ENCODE measurements around the gene CEP131.

Gene CEP131

DNA sequence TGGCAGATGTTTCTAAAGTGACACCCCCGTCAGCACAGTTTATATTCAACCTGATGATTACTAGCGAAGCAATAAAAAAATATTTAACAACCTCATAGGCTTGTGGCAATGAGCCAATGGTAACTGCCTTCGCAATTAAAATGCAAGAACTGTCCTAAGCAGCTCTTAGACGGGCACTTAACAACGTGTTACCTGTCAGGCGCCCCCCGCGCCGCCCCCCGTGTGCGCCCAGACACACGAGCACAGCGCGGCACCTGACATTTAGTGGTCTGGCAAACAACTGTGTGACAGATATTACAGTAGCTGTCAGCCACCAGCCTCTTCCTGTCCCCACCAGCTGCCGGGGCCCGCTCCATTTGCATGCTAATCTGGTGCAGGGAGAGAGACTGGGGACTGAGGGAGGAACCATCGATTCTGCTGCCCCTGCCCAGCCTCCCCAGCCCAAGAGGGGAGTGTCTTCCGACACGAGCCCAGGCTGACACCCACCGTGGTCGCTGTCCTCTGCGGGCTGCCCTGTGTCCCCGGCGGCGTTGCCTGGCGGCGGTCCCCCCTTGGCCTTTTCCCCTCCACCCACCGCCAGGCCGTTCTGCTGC lies 29.0 kb upstream of the CEP131 start:
- DNase-seq (ENCODE audit: low spot score), result peak; percentile 49

DNA sequence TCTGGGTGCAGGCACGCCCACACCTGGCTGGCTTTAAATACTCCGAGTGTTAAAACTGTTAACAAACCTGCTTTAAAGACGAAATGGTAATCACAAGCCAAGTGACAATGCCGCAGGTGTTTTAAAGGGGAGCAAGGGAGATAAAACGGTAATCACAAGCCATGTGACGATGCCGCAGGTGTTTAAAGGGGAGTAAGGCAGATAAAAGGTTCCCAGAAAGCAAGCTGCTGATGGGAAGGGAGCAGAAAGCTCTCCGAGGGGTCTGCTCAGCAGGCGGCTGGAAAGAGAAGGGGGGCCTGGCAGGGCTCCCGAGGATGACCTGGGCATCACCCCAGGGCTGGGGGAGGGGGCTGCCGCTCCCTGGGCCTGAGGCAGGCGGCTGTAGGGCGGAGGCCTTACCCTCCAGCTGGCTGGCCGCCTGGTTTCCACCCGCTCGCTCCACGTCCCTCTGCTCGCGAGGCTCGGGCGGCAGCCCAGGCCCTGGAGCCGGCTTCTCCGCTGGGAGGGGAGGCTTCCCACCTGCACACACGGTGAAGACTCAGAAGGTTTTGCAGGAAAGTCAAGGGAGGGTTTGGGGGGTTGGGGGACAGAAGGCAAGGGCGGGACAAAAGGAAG lies 28.4 kb upstream of the CEP131 start:
- DNase-seq (ENCODE audit: low spot score), result peak; percentile 21

DNA sequence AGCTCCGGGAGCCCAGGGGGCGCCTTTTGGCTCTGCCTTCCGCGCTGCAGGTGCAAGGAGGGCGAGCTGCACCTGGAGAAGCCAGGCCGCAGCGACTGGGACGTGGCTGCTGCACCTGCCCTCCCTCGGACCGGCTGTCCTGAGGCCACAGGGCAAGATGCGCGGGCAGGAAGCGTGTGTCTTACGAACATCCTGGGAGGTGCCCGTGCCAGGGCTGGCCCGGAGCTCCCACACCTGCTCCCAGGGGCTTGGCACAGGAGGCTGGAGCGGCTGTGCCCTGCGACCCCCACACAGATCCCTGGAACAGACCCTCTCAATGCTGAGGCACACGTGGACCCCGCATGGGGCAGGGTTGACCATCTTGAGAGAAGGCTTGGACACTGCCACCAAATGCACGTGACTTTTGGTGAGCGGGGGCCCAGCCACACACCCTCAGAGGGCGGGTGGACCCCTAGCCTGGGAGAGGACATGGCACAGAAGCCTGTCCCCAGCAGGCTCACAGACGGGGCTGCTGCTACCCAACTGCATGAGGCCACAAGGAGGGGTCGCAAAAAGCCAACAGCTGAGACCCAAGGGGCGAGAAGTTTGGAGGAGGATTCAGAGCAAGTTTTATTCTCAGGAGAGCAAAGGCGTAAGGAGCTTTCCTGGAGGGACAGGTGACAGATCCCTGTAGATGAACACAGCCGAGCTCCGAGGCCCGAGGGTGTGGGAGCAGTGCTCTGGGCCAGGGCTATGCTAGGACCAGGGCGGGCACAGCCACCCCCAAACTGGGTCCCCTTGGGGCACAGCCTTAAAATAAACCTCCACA lies 27.7 kb upstream of the CEP131 start:
- DNase-seq (ENCODE audit: low spot score), result no peak

DNA sequence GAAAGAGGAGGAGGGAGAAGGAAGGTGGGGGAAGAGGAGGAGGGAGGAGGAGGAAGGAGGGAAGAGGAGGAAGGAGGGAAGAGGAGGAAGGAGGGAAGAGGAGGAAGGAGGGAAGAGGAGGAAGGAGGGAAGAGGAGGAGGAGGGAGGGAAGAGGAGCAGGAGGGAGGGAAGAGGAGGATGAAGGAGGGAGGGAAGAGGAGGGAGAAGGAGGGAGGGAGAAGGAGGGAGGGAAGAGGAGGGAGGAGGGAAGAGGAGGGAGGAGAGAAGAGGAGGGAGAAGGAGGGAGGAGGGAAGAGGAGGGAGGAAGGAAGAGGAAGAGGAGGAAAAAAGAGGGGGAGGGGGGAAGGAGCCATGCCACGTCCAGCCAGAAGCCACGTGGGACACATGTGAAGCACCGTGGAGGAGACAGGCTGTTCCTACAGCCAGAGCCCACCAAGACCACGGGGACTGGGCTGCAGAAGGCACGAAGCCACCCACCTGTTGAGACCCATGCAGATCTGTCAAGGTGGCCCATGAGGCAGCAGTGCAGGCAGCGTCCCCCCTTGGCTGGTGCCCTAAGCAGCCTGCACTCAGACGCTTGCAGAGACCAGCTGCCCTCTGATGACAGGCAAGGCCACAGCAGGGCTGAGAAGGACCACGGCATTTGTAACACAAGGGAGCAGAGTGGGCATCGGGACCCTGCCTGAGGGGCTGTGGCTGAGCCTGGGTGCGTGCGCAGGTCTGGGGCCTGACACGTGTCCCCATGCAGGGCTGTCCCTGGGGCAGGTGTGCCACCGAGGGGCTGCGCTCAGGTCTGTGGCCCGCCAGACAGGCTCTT lies 26.7 kb upstream of the CEP131 start:
- no peak for DNase-seq (ENCODE audit: low spot score)

DNA sequence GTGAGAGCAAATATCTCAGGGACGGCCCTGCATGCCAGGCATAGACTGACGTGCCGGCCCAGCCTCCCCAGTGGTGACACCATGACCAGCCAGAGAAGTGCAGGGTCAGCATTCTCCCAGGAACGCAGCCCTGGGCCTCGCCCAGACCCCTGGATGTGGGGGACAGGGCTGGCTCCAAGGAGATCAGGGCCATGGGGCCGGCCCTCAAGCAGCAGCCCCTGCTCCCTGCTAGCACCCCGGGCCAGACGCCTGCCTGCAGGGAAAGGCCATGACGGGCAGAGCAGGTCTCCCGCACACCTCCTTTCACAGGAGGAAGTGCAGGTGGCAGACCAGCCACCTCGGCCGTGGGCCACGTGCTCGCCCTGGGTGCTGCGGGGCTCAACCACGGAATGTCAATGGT lies 25.9 kb upstream of the CEP131 start:
- DNase-seq (ENCODE audit: low spot score), result no peak

DNA sequence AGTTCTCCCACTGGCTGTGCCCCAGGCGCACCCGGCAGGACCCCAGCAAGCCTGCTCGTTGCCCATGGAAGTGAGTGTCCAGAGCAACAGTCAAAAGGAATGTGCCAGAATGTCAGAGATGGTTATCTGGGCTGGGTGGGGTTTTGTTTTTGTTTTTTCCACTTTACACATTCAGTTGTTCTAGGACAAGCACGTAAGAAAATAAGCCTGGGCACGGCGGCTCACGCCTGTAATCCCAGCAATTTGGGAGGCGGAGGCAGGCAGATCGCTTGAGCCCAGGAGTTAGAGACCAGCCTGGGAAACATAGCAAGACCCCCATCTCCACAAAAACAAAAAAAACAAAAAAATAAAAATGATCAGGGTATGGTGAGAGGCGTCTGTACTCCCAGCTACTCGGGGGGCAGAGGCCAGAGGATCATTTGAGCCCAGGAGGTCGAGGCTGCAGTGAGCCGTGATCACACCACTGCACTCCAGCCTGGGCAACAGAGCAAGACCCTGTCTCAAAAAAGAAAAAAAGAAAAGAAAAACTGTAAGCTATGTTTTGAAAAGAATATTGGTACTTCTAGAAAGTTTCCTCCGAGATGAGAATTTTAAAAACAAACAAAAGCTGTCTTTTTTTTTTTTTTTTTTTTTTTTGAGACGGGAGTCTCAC lies 24.7 kb upstream of the CEP131 start:
- DNase-seq (ENCODE audit: low spot score), result no peak

DNA sequence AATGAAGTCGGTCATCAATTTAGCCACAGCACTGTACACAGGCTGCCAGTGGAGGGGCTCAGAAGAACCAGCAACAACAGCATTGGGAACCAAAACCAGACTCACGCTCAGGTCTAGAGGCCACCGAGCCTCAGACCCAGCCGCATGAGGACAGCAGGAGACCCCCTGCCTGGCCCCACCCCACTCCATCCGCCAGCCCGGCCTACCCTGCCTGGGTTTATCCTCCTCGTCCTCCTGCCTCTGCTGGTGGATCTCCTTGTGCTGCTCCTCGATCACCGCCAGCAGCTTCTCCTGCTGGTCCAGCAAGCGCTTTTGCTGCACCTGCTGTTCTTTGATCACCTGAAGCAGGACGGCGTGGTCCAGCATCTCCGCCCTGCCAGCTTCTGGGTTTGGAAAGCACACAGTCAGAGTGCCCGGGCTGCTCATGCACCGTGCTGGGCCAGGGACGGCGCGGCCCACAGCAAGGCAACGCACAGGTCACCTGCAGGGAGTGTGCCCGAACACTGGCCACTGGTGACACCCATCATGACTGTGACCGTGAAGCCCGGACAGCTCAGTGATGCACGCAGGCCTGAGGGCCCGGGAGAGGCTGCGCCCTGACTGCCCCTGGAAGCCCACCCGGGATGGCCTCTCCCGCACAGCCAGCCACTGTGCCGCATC lies 24.0 kb upstream of the CEP131 start:
- DNase-seq (ENCODE audit: low spot score), result no peak

DNA sequence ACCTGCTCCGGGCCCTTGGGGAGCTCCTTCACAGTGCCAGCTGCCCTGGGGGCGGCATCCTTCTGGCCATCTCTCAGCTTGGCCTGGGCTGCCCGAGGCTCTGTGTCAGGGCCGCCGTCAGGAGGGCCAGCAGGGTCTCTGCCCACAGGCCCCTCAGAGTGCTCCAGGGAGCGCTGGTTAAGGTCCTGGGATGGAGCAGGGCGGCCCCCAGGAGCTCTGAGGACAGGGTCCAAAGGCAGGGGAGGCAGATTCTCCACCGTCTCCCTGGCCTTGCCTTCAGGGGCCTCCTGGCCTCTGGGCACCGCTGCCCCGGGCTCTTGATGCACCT lies 23.5 kb upstream of the CEP131 start:
- DNase-seq (ENCODE audit: low spot score), result no peak

DNA sequence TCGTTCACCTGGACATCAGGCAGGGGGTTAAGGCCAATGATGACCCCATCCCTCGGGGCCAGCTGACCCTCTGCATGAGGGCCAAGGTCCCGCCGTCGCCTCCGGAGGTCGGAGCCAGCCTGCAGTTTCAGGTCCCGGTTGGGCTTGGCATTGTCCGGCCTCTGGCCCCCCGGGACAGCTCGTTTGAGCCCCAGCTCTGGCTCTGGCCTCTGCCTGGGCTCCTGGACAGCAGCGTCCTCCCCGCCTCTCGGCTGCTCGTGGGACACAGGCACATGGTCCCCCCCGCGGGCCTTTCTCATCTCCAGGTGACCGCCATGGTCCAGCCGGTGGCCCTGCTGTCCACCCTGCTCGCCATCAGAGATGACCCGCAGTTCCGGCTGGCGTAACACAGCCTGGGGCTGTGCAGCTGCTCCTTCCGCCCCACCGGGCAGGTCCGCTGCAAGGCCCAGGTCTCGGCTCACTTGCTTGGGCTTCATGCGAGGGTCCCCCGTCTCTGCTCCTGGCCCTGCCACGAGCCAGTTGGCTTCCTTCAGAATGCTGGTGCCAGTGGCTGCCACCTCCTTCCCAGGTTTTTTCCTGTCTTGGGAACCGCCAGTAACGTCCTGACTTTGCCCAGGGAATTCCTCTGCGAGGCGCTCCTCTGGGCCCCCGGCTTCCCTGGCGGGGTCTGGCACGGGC lies 23.0 kb upstream of the CEP131 start:
- DNase-seq (ENCODE audit: low spot score), result no peak

DNA sequence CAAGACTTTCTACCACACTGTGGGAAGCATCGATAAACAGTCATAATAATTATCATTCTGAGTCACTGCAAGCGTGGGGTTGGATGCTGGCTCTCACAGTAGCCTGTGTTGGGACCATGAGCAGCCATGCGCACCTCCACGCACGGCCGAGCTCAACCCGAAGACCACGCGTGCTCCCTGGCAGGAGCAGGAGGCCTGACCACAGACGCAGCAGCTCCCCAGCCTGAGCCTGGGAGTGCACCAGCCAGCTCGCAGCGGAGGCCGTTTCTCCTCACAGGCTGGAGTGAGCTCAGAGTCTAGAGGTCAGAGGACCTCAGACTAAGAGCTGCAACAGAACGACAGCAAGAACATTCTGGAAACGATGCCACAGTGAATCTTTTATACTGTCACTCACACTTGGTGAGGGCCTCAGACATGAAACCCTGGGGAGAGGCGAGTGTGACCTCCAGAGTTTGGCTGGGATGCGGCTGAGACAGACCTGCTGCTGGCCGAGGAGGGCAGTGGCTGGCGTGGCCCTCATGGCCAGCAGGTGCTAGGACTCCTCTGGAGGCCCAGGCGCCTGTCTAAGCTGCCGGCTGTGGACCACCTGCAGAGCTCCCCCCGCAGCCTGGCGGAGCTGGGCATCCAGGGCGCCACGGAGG lies 22.4 kb upstream of the CEP131 start:
- DNase-seq (ENCODE audit: low spot score), result no peak

DNA sequence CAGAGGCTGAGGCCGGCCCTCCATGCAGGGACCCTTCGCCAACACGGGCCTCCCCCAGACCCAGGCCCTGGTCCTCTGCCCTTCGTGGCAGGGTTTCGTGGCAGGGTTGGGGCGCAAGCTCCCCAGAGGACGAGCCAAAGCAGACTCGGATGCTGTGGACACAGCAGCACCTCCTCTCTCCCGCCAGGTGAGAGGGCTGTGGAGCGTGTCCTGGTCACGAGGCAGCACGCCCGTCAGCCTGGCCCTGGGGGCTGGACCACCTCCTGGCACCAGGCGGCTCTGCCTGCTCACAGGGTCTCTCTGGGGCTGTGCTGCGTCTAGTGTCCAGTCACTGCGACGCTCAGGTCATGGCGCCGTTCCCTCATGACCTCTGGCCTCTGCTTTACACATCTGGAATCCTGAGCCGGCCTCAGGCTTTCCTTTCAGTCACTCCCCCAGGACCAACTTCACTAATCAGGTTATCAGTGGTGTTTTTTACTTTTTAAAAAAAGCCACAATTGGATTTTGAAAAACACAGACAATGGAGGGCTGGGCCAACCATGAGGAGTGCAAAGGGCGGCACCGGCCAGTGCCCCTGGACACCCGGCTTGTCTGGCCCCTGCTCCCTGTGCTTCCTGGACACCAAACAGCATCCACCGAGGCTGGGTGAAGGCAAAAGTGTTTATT lies 21.7 kb upstream of the CEP131 start:
- no peak for DNase-seq (ENCODE audit: low spot score)

DNA sequence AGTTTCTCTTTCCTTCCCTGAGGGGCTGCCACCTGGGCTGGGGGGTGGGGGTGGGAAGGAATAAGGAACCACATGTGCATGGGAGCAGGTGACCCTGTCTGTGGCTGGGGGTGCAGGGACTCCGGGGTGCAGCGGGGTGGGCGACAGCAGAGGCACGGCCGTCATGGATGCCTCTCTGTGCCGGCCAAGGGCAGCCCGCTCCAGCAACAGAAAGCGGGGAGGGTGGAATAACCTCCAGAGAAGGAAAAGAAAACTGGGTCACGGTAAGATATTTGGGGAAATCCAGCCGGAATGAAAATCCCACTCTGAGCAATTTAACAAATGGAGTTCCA lies 20.5 kb upstream of the CEP131 start:
- DNase-seq (ENCODE audit: low spot score), result no peak

DNA sequence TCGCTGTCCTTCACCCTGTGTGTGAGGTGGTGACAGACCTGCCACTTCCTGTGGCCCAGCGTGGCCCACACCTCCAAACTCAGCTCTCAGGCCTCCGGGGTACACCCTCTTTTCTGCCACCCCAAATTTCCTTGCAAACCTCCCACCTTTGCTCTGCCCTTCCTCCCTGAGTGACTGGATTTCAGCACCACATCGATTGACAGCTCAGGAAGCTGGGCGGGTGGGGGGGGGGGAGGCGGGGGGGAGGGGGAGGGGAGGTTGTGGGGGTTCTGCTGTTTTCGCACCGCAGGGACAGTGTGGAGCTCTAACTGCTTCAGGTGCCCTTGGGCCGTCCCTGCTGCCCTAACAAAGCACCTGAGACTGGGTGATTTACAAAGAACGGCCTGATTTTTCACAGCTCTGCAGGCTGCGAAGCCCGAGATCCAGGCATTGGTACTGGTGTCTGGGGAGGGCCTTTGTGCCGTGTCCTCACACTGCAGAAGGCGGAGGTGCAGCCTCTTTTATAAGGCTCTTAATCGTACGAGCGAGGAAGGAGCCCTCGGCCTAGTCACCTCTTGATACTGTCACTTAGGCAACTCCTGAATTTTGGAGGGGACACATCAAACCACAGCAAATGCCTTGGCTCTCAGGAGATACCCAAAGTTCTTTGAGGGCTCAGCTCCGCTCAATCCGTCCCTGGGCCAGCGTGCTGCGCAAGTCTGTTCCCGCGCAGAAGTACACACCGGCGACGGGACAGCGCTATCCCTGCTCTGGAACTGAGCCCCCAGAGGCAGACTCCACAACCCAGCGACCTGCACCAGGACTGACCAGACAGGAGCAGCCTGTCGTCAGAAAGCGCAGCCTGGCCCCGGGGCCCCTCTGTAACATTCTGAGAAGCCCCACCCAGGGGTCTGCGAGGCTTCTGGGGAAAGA lies 19.9 kb upstream of the CEP131 start:
- no peak for DNase-seq (ENCODE audit: low spot score)

DNA sequence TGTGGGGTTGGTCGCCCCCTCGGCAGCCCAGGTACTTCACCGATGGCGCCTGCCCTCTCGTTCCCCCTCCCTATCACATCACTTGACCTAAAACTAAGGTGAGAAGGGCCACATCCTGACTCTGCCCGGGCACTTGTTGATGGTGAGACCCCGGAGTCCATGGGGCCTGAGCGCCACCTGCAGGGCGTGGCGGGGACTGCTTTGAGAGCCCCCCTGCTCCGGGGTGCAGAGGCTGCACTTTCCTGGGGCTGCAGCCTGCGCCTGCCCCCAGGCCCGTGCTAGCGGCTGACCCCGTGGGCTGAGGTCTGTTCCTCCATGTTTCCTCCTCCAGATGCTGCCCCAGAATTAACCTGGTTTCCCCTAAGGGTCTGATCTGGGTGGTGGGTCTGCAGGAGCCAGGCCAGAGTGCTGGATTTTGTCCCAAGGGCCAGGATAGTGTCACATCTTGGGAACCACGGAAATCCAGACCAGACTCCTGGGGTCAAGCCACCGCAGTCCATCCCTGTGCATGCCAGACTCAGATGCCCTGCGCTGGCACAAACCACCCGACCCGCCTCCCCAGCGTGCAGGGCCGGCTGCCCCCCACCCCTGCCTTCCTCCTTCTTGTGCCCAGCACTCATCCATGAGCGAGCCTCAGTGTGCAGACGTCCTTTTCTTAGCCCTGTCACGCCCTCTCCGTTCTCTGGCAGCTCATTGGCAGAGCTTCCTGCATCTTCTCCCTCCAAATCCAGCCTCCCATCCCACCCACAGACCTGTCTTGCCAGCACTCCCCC lies 19.1 kb upstream of the CEP131 start:
- DNase-seq (ENCODE audit: low spot score), result peak; percentile 77

DNA sequence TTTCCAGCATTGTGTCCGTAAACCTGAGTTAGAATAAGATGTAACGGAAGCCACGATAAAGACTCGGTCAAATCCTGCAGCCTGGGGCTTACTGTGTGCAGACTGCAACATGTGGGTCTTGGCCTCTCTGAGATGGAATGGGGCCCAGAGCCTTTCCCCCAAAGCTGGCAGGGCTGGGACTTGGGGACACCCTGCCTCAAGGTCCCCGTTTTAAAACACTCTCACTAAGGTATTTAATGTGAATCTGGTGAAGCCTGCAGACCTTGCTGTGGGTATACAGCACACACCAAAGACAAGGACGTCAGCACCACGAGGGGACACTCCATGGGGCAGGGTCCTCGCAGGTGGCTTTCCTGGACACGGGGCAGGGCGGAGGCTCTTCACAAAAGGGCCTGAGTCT lies 18.4 kb upstream of the CEP131 start:
- DNase-seq (ENCODE audit: low spot score), result no peak

DNA sequence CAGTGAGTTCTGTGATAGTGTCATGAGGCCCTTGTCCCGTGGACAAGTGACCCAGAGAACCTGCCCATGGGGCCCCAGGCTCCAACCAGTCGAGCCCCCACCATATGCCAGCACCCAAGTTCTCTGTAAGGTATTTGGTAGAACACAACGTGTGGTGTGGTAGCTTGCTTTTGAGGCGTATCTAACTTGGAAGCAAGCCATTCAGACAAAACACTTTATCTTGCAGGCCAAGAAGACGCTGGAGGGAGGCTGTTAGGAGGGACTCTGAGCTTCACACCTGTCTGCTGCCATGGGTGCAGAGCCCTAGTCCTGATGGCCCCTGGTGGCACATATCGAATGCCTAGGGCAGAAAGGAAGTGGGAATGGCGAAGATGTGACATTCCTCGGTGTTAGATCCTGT lies 18.0 kb upstream of the CEP131 start:
- no peak for DNase-seq (ENCODE audit: low spot score)

DNA sequence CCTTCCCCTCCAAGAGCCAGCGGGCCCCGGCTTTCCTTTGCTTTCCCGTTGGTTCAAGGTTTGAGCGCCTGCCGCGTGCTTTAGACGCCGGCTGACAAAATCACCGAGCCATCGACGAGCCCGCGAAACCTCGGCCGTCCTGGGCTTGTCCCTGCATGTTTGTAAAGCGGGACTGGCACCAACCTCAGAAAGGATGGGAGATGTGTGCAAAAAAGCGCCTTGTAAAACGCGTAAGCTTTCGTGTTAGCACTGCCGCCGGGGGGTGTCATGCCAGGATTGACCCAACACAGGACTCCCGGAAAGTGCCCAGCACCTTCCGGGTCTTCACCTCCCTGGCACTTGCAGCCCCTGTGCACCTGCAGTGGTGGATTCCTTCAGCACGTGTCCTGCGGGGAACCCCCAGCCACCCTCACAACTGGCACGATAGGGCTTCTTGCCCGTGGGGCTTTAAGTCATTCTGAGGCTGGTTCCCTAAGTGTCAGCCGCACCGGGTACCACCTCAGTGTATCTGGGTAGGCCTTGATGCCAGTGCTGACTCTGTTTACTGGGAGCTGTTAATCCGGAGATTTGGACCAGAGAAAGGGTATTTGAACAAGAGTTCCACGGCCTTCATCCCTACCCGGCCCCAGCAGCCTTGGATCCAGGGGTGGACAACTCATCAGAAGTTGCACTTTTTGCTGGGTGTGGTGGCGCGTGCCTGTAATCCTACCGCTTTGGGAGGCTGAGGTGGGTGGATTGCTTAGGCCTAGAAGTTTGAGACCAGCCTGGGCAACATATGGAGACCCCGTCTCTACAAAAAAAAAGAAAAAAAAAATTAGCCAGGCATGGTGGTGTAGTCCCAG lies 17.2 kb upstream of the CEP131 start:
- peak; percentile 64 for DNase-seq (ENCODE audit: low spot score)

Measured in germinal center (tissue), 1 donor.